GM12801 (cell line): ENCODE results near the gene NPAS1.

Source experiments
- CTCF ChIP-seq: IDR thresholded peaks from one replicate; pipeline ENCODE4 v1.5.1; 2011; ENCODE audit warnings: control low read depth; ENCODE audit not compliant: insufficient read length; ENCODE audit errors: extremely low read depth

NPAS1 gene

DNA sequence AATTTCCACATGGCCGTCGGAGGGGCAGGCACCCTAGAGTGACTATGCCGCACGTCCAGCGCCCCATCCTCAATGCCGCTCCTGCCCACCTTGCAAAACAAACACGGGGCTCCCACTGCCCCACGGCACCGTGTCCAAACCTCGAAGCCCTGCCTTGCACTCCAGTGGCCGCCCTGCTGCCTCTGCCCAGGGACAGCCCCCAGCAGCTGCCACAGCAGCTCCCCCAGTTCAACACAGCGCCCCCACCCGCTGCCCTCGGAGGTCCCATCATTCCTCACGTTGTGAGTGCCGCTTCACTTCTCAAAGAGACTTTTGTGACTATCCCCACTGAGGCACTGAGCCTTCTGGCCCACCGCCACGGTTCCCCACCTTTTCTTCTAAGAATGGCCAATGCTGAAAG is 51.1 kb downstream of the NPAS1 start:
- no peak for TF ChIP-seq CTCF

GRCh38 chr19:47071731-47072130 is 52.1 kb downstream of the NPAS1 start:
- TF ChIP-seq CTCF: no peak

- TF ChIP-seq CTCF: no peak
Observed at GRCh38 chr19:47072323-47072722, 52.7 kb downstream of the NPAS1 start.

- TF ChIP-seq CTCF: no peak
Observed at GRCh38 chr19:47073574-47073973, 53.9 kb downstream of the NPAS1 start.

DNA sequence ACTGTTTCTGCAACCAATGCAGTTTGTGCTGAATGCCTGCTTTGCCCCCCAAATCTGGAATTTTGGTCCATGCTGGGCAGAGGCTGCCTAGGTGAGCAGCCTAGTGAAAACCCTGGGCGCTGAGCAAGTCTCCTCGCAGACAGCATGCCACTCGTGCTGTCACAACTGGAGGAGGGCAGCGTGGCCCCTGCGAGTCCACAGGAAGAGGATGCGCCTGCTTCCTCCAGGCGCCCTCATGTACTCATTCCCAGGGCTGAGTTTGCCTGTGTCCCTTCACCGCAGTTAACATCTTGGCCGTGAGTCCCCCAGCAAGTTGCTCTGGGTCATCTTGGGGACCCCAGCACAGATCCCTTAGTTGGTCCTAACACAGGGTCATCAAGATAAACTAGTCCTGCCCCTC is 55.0 kb downstream of the NPAS1 start:
- no peak for TF ChIP-seq CTCF

GRCh38 chr19:47075179-47075810 is 55.7 kb downstream of the NPAS1 start:
- no peak for TF ChIP-seq CTCF

GRCh38 chr19:47075941-47076340 is 56.3 kb downstream of the NPAS1 start:
- TF ChIP-seq CTCF: no peak
